ENCODE results near the gene GIPC3.

GIPC3 gene

DNA sequence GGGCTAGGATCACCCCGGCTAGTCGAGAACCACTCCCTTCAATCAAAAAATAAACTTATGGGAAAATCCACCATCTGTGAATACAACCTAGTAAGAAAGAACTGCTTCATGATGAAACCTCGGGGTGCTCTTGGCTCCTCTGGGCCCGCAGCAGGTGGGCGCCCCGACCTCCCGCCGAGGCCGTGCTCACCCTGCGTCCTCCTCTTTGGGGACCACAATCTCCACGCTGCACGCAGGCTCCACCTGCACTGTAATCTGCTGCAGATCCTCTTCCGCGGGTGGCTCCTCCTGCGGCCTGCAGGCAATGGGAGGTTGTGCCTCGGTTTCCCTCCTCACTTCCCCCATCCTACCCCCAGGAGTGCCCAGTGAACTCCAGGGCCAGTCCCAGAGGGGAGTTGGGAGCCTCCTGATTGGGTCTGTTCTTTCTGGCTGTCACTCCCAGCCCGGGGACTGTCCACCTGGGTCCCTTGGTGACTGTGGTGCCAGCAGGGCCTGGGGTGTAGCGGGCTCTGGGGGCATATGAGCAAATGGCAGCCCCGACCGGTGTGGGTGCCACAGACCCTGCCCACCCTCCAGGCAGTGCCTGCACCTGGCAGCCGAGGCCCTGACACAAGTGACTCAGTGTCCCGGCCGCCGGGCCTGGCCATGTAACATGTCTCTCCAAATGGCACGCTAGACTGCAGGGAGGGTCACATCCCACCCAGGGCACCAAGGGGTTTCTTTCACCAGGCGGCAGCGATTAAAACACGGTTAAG is 56.4 kb downstream of the GIPC3 start:
- no peak for DNase-seq

DNA sequence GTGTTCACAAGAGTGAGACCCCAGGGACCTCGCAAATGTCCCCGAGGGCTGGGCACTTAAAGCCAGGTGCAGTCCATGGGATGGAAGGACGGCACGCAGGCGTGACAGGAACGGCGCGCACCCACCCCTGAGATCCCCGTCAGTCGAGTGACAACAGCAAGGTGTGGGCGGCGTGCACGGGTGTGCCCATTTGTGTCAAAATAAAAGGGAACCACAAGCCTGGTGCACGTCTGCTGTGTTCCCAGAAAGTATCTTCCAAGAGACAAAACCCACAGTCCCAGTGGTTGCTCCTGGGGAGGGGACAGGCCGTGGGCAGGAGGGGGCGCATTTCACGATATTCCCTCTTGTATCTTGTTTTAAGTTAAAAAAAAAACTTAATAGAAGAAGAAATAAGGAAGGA is 57.0 kb downstream of the GIPC3 start:
- DNase-seq, result no peak

Data from SHP77 (cell line).